ENCODE results near the gene SNX25. TPM values are rescaled to one million over a fixed set of nuclear protein-coding genes. Genes with fewer than 3 reads are reported as not detected.
"Not testable (repeated sequence)": the region's sequence is repeated elsewhere in the genome, so short reads cannot be mapped to it uniquely, and the experiment has no call there.

Gene SNX25
- total RNA-seq, 4 donors from 2014 or later: 19.9 to 23.8 (median 21.5) TPM

DNA sequence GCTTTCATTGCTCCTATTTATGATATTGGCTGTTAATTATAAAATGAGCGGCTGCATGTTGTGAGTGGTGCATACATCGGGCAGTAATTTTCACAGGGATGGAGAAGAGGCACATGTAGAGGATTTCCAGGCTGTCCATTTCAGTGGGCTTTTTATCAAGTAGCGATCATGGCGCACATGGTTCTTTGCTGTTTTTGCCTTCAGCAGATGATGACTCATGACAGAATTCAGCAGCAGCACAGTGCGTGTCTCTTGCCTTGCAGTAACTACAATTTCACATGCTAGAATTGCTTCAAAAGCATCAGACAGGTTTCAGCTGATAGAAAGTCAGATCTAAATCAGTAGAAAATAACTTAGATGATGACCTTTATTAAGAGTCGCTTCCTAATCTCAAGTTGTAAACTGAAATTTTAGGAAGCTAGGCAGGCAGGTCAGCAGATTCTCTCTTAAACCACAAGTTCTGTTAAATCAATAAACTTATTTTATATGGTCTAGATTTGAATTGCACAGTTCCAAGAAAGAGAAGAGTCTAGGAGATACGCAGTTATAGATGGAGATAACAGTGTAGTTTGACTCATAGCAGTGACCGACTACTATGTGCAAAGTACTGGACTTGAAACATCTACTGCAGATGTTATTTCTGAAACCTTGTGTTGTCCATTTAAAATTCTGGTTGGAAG is 150.5 kb downstream of the SNX25 start:
- Histone ChIP-seq H3K4me1 (peaks cover 0 to 4% (median 0%) of the 10 kb centered on the region in 4 donors), H3K27me3 (no peaks in the 10 kb centered on the region), H3K36me3 (peaks cover 0 to 41% (median 12%) of the 10 kb centered on the region in 4 donors), H3K4me3 (no peak overlapping the region), H3K9me3 (no peaks in the 10 kb centered on the region), H3K27ac (replicated peaks in 1 of 4) (no peak overlapping the region)
- intact Hi-C loops (cut with DNase I): no loop called here
- no peak for TF ChIP-seq EP300 (IDR thresholded peaks at IDR 0.05)
- TF ChIP-seq, protein P1, sequence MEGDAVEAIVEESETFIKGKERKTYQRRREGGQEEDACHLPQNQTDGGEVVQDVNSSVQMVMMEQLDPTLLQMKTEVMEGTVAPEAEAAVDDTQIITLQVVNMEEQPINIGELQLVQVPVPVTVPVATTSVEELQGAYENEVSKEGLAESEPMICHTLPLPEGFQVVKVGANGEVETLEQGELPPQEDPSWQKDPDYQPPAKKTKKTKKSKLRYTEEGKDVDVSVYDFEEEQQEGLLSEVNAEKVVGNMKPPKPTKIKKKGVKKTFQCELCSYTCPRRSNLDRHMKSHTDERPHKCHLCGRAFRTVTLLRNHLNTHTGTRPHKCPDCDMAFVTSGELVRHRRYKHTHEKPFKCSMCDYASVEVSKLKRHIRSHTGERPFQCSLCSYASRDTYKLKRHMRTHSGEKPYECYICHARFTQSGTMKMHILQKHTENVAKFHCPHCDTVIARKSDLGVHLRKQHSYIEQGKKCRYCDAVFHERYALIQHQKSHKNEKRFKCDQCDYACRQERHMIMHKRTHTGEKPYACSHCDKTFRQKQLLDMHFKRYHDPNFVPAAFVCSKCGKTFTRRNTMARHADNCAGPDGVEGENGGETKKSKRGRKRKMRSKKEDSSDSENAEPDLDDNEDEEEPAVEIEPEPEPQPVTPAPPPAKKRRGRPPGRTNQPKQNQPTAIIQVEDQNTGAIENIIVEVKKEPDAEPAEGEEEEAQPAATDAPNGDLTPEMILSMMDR (IDR thresholded peaks at IDR 0.05): no peak
- TF ChIP-seq POLR2A (IDR thresholded peaks at IDR 0.05; ENCODE audit: low read depth): no peak
- TF ChIP-seq POLR2AphosphoS5 (IDR thresholded peaks at IDR 0.05): no peak
- no peak for DNase-seq (ENCODE audit: extremely low spot score)
- 95% methylated on average over 8 of the region's 8 CpGs for WGBS

DNA sequence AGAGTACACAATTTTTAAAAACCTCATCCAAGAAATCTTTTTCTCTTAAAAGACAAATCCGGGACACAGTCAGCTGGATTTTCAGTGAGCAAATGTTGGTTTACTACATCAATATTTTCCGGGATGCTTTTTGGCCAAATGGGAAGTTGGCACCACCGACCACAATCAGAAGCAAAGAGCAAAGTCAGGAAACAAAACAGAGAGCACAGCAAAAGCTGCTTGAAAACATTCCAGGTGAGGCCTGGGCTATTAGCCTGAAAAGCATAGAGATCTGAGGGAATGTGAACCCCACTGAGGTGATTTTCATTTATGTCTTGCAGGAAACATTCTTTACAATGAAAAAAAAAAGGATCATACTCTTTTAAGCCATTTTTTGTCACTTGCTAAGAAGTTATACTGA is 152.5 kb downstream of the SNX25 start:
- WGBS: 83% methylated on average over 3 of the region's 3 CpGs
- intact Hi-C loops (cut with DNase I): no loop called here

DNA sequence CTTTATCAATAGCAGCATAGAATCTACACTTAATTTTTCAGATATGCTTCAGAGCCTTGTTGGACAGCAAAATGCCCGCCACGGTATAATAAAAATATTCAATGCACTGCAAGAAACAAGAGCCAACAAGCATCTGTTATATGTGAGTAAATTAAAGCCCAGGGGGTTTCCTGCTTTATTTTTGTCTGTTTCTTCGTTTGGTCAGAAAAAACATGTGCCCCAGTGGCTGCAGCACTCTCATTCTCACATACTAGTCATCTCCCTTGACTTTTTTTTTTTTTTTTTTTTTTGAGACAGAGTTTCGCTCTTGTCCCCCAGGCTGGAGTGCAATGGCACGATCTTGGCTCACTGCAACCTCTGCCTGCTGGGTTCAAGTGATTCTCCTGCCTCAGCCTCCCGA is 153.2 kb downstream of the SNX25 start:
- H3K27ac ChIP-seq (replicated peaks in 1 of 4); DNase-seq (ENCODE audit: extremely low spot score); H3K4me1 ChIP-seq; H3K27me3 ChIP-seq; intact Hi-C loops (cut with DNase I); H3K4me3 ChIP-seq; H3K9me3 ChIP-seq: not testable (repeated sequence)
- H3K36me3 ChIP-seq: peaks cover 0 to 28% (median 11%) of the 10 kb centered on the region in 4 donors
- WGBS: 92% methylated on average over 6 of the region's 6 CpGs

More for the DNA sequence above, 152.5 kb downstream of the SNX25 start:
- H3K27ac ChIP-seq (replicated peaks in 1 of 4): no peak overlapping the region
- H3K36me3 ChIP-seq: peaks cover 0 to 35% (median 11%) of the 10 kb centered on the region in 4 donors
- H3K4me1 ChIP-seq: peaks cover 0 to 4% (median 0%) of the 10 kb centered on the region in 4 donors
- no peak for DNase-seq (ENCODE audit: extremely low spot score)
- TF ChIP-seq EP300 (IDR thresholded peaks at IDR 0.05) (no peak), POLR2A (IDR thresholded peaks at IDR 0.05; ENCODE audit: low read depth) (no peak), POLR2AphosphoS5 (IDR thresholded peaks at IDR 0.05) (no peak)
- H3K9me3 ChIP-seq: no peaks in the 10 kb centered on the region
- no peaks in the 10 kb centered on the region for H3K27me3 ChIP-seq
- H3K4me3 ChIP-seq: no peak overlapping the region

DNA sequence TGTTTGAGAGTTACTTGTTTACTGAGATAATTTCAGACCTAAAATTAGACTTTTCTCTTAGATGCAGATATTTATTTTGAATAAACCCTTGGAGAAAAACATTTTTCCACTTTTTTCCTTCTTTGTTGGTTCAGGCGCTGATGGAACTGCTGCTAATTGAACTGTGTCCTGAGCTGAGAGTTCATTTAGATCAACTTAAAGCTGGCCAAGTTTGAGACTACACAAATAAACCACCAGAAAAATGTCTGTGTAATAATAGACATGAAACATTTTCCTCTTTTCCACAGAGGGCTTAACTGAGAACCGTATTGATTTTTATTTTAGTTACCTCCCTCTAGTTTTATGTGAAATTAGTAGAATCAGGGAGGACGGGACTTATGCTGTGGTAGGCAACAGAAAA is 153.9 kb downstream of the SNX25 start:
- TF ChIP-seq POLR2A (IDR thresholded peaks at IDR 0.05; ENCODE audit: low read depth) (no peak), POLR2AphosphoS5 (IDR thresholded peaks at IDR 0.05) (no peak), EP300 (IDR thresholded peaks at IDR 0.05) (no peak)
- TF ChIP-seq, protein P1 (IDR thresholded peaks at IDR 0.05): no peak
- Histone ChIP-seq H3K9me3 (no peaks in the 10 kb centered on the region), H3K36me3 (peaks cover 0 to 26% (median 8%) of the 10 kb centered on the region in 4 donors), H3K27ac (replicated peaks in 1 of 4) (no peak overlapping the region), H3K27me3 (no peaks in the 10 kb centered on the region), H3K4me1 (peaks cover 0 to 4% (median 0%) of the 10 kb centered on the region in 4 donors), H3K4me3 (no peak overlapping the region)
- 62% methylated on average over 3 of the region's 3 CpGs for whole genome bisulfite sequencing
- intact Hi-C loops (cut with DNase I): no loop called here
- no peak for DNase-seq (ENCODE audit: extremely low spot score)

DNA sequence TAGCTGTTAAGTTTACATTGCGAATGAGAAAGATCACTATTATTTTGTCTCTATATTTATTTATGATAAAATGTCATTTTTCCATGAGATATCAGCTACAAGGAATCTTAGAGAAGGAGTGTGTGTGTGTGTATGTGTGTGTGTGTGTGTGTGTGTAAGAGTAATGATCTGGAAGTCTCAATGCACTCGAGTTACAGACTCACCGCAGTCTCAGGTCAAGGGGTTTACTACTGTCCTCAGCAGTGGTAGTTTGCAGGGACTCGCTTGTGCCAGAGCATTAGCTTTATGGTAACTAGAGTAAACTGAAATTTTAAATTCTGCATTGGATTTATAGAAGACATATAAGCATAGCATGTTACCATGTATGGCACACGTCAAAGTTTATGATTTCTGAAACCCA is 155.5 kb downstream of the SNX25 start:
- no peak overlapping the region for H3K4me3 ChIP-seq
- no peaks in the 10 kb centered on the region for H3K9me3 ChIP-seq
- H3K27me3 ChIP-seq: no peaks in the 10 kb centered on the region
- peaks cover 0 to 4% (median 0%) of the 10 kb centered on the region in 4 donors for H3K4me1 ChIP-seq
- peaks cover 0 to 24% (median 5%) of the 10 kb centered on the region in 4 donors for H3K36me3 ChIP-seq
- TF ChIP-seq POLR2A (IDR thresholded peaks at IDR 0.05; ENCODE audit: low read depth): no peak
- no peak for TF ChIP-seq EP300 (IDR thresholded peaks at IDR 0.05)
- no peak for TF ChIP-seq POLR2AphosphoS5 (IDR thresholded peaks at IDR 0.05)
- TF ChIP-seq, protein P1 (IDR thresholded peaks at IDR 0.05): no peak
- DNase-seq (ENCODE audit: extremely low spot score): no peak
- H3K27ac ChIP-seq (replicated peaks in 1 of 4): no peak overlapping the region
- intact Hi-C loops (cut with DNase I): no loop called here
- WGBS: 93% methylated on average over 5 of the region's 5 CpGs

Measured in esophagus muscularis mucosa (tissue), 4 donors.